Fibroblast of lung (primary cell): ENCODE data around the gene PLCG2.

Source experiments
- CTCF ChIP-seq, 2 donors: IDR thresholded peaks in 1 of 2; conservative IDR thresholded peaks in 1 of 2; 1 replicate in 1 of 2; 2 replicates in 1 of 2; pipeline ENCODE4 v1.5.1; 2011 to 2012; ENCODE audit warnings: low read length in 2 of 2, control low read depth in 1 of 2, inconsistent platforms in 1 of 2, low read depth in 1 of 2, mild to moderate bottlenecking in 1 of 2
- EZH2 ChIP-seq: IDR thresholded peaks from 2 replicates; pipeline ENCODE4 v1.5.1; 2012; ENCODE audit warnings: low read length, control low read depth, mild to moderate bottlenecking; ENCODE audit errors: missing control alignments

DNA sequence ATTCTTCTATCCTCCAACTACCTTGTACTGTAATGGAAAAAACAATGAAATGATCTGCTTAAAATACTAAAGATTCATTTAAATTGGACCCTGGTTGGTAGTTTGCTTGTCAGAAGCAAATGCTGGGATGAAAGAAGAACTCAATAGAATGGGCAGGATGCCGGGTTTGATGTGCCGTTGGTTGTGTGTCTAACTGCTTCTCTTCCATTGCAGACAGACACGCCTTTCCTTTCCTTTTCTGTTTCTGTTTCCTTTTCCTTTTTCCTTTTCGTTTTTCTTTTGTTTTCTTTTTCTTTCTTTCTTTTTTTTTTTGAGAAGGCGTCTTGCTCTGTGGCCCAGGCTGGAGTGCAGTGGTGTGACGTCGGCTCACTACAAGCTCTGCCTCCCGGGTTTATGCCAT lies 64.6 kb downstream of the PLCG2 start:
- TF ChIP-seq CTCF (conservative IDR thresholded peaks at IDR 0.05 in 1 of 2, IDR thresholded peaks at IDR 0.05 in 1 of 2; ENCODE audit: low read depth in 1 of 2, low read length in 2 of 2): no peak
- TF ChIP-seq EZH2: no peak
